Pancreas (tissue), 10 donors: ENCODE results near the gene CLVS2. TPM values are rescaled to one million over a fixed set of nuclear protein-coding genes. Genes with fewer than 3 reads are reported as not detected.
A peak's percentile ranks its signal among the peaks of the same experiment; 100 is the strongest.

ENCODE experiments used
- ATAC-seq, 4 donors: fragments of 200-7000 bp; cut with Tn5 transposase; one replicate each; pipeline versions ENCODE4 v1.8.0 to v1.9.1; 2020; ENCODE audit warnings: mild to moderate bottlenecking in 4 of 4, moderate library complexity in 4 of 4
- DNase-seq, 6 donors: peaks; one replicate each; pipeline ENCODE4 v3.0.0-alpha.2; 2020
- FAIRE-seq: peaks from 2 replicates; lab custom pipeline; 2012; peaks lifted over from hg19 to GRCh38; lab: Jason Lieb, UNC
- H3K27ac ChIP-seq, 4 donors: fragments of 200-600 bp; sonication (generic); 1 replicate in 3 of 4; 2 replicates in 1 of 4; pipeline versions ENCODE4 v1.5.0 to v1.8.0; 2020
- H3K27me3 ChIP-seq, 4 donors: fragments of 200-600 bp; one replicate each; pipeline ENCODE4 v1.8.0; 2021
- H3K36me3 ChIP-seq, 3 donors: fragments of 200-600 bp; sonication (generic) in 1 of 3; one replicate each; pipeline versions ENCODE4 v1.5.0 to v1.8.0; 2020 to 2021
- H3K4me1 ChIP-seq, 3 donors: fragments of 200-600 bp; one replicate each; pipeline ENCODE4 v1.8.0; 2021
- H3K4me3 ChIP-seq, 4 donors: fragments of 200-600 bp; sonication (generic) in 2 of 4; one replicate each; pipeline versions ENCODE4 v1.5.0 to v1.8.0; 2020 to 2021
- H3K9me3 ChIP-seq, 4 donors: fragments of 200-600 bp; one replicate each; pipeline ENCODE4 v1.8.0; 2021
- CTCF ChIP-seq, 4 donors: fragments of 200-600 bp; sonication (generic) in 3 of 4; IDR thresholded peaks; one replicate each; pipeline versions ENCODE4 v1.5.0 to v1.8.0; 2021; ENCODE audit warnings: antibody characterized with exemption in 4 of 4
- WGBS, 2 donors: extraction: QIAGEN DNeasy Blood & Tissue Kit; methylation state at CpG; one replicate each; pipeline ENCODE4 v1.1.7; 2013; 5-methylcytosine and 5-hydroxymethylcytosine counted together
- intact Hi-C, 3 donors: fragments of 100-400 bp; cut with DNase I; formaldehyde crosslinking; loops; one replicate each; pipeline versions ENCODE4 v1.11.1 to v1.14.2; 2022
- polyA plus RNA-seq, 2 donors: library from polyadenylated mRNA; stranded (reverse); fragments of 200-250 nt; gene quantifications; one replicate each; pipeline ENCODE4 v1.2.3, GENCODE V29; 2013
- total RNA-seq, 6 donors: library from RNA; stranded (reverse); fragmentation: NEBNext Ultra II Directional in 4 of 6; extraction: Animal tissue kit (Norgen Biotek cat#: 25700) in 4 of 6; gene quantifications; one replicate each; pipeline versions ENCODE4 v1.2.1 to v1.2.4, GENCODE V29; 2021 to 2023
- donor health status: healthy with polysubstance abuse.
- donor health status: DM: no; HTN: no; CAD: no; lungs with moderate emphysema.
- donor health status: DM: no; HTN: no; CAD: no.
- donor health status: control.
- donor health status: control.
- donor health status: Bipolar disorder and iron deficiency.
- donor health status: DM: yes; HTN: yes; CAD: no.
- donor health status: DM: no; HTN: no; CAD: no.
- donor health status: DM: no; HTN: no; CAD: no.
- donor health status: DM: yes; HTN: yes; CAD: no.

Gene CLVS2
- total RNA-seq (under 1 TPM in 2 of 6 donors, not detected in 4; 0.03 to 0.06 TPM), polyA plus RNA-seq (under 1 TPM; under 0.01 to 0.02 TPM)

- ATAC-seq = peak; percentile 50 to 71 (median 60)
Measured at GRCh38 chr6:122995921-122996793, at the start of gene CLVS2. TSS of gene CLVS2 (plus strand) at chr6:122996235. CDS start at chr6:122997778, 1,543 bp downstream.

GRCh38 chr6:122947355-122947754 lies 48.7 kb upstream of the CLVS2 start:
- intact Hi-C loops = no loop called here
- ATAC-seq = no peak
- Histone ChIP-seq H3K27me3 (no peaks in the 10 kb centered on the region), H3K36me3 (no peaks in the 10 kb centered on the region), H3K4me3 (no peak overlapping the region), H3K4me1 (no peaks in the 10 kb centered on the region), H3K27ac (no peak overlapping the region), H3K9me3 (no peaks in the 10 kb centered on the region)
- DNase-seq = no peak
- FAIRE-seq = no peak
- no peak for TF ChIP-seq CTCF (IDR thresholded peaks at IDR 0.05)

More at GRCh38 chr6:122995921-122996793, at the start of gene CLVS2:
- FAIRE-seq (no peak), DNase-seq (peak in 3 of 6 donors; percentile 19 to 62 (median 62))
- Histone ChIP-seq H3K36me3 (no peaks in the 10 kb centered on the region), H3K27me3 (peaks cover 0 to 31% (median 3%) of the 10 kb centered on the region in 4 donors), H3K27ac (no peak within 1 kb of the TSS), H3K4me3 (peak within 1 kb of the TSS in 2 of 4 donors; percentile 23 to 36), H3K9me3 (no peaks in the 10 kb centered on the region), H3K4me1 (no peaks in the 10 kb centered on the region)
- 1 to 2% methylated on average over 58 to 75 of the region's 75 CpGs for WGBS, 2 donors
- intact Hi-C loops = no loop called here
- no peak for TF ChIP-seq CTCF (IDR thresholded peaks at IDR 0.05)

- no peak for FAIRE-seq
- intact Hi-C loops = no loop called here
- Histone ChIP-seq H3K27ac (no peak overlapping the region), H3K4me1 (no peaks in the 10 kb centered on the region), H3K9me3 (no peaks in the 10 kb centered on the region), H3K27me3 (no peaks in the 10 kb centered on the region), H3K4me3 (no peak overlapping the region), H3K36me3 (no peaks in the 10 kb centered on the region)
- no peak for DNase-seq
- no peak for TF ChIP-seq CTCF (IDR thresholded peaks at IDR 0.05)
- ATAC-seq = no peak
- 53 to 64% methylated on average over 1 of the region's 1 CpG for WGBS, 2 donors
Measured at GRCh38 chr6:122953766-122954165, 42.3 kb upstream of the CLVS2 start.

- intact Hi-C loops = no loop called here
- H3K36me3 ChIP-seq = no peaks in the 10 kb centered on the region
- FAIRE-seq = no peak
- ATAC-seq = no peak
- H3K4me3 ChIP-seq = no peak overlapping the region
- H3K27ac ChIP-seq = no peak overlapping the region
- H3K9me3 ChIP-seq = no peaks in the 10 kb centered on the region
- DNase-seq = no peak
- no peaks in the 10 kb centered on the region for H3K4me1 ChIP-seq
- H3K27me3 ChIP-seq = no peaks in the 10 kb centered on the region
- WGBS, 2 donors = 85 to 91% methylated on average over 2 of the region's 2 CpGs
- no peak for TF ChIP-seq CTCF (IDR thresholded peaks at IDR 0.05)
Measured at GRCh38 chr6:122956376-122956775, 39.7 kb upstream of the CLVS2 start.
